RWPE1 (cell line): ENCODE results near the gene JAZF1.
"Not testable (repeated sequence)": the region's sequence is repeated elsewhere in the genome, so short reads cannot be mapped to it uniquely, and the experiment has no call there.

Source experiments
- CTCF ChIA-PET: fragments of 350-600 bp; sonication (Branson Sonifier 250); formaldehyde crosslinking; extraction: SDS; loops from one replicate; lab custom pipeline; 2021; lab: Yijun Ruan, JAX
- POLR2A ChIA-PET: fragments of 400-600 bp; formaldehyde crosslinking; extraction: SDS; loops from one replicate; lab custom pipeline; 2020; ENCODE audit warnings: antibody characterized with exemption; ENCODE audit not compliant: low non-redundant PET; lab: Yijun Ruan, JAX
- DNase-seq: peaks from one replicate; pipeline ENCODE4 v3.0.0; 2012; ENCODE audit warnings: low spot score
- H3K27ac ChIP-seq: fragments of 450-650 bp; 2 replicates; pipeline ENCODE4 v1.5.1; 2017
- CTCF ChIP-seq: fragments of 450-650 bp; conservative IDR thresholded peaks from 2 replicates; pipeline ENCODE4 v1.5.1; 2017; ENCODE audit warnings: low read depth, mild to moderate bottlenecking

The JAZF1 gene

GRCh38 chr7:28018856-28019465 lies 161.6 kb downstream of the JAZF1 start:
- H3K27ac ChIP-seq, result no peak overlapping the region
- no peak for TF ChIP-seq CTCF
- no peak for DNase-seq
- ChIA-PET CTCF (interaction anchor here (1.1 to 2.0 kb wide), 3 partner anchors 15 to 75 kb away, joined by 3 to 9 read pairs (median 4); no protein-coding TSS in a partner anchor), POLR2A (no interaction called here)

- H3K27ac ChIP-seq, result no peak overlapping the region
- CTCF ChIA-PET, result interaction anchor here (1.4 kb wide), 1 partner anchor 76 kb away, joined by 4 read pairs; no protein-coding TSS in a partner anchor
- no peak for TF ChIP-seq CTCF
- no peak for DNase-seq
- POLR2A ChIA-PET, result no interaction called here
These were observed 162.1 kb downstream of the JAZF1 start for GRCh38 chr7:28018446-28018845.

- POLR2A ChIA-PET, result no interaction called here
- CTCF ChIA-PET, result interaction anchor here (0.7 kb wide), 1 partner anchor 17 kb away, joined by 3 read pairs; no protein-coding TSS in a partner anchor
- TF ChIP-seq CTCF, result no peak
- H3K27ac ChIP-seq, result no peak overlapping the region
- no peak for DNase-seq
These were observed 162.6 kb downstream of the JAZF1 start for GRCh38 chr7:28018020-28018419.

GRCh38 chr7:28017372-28017771 lies 163.2 kb downstream of the JAZF1 start:
- ChIA-PET CTCF (interaction anchor here (0.7 kb wide), 1 partner anchor 17 kb away, joined by 3 read pairs; no protein-coding TSS in a partner anchor), POLR2A (no interaction called here)
- no peak for DNase-seq
- H3K27ac ChIP-seq, result no peak overlapping the region
- no peak for TF ChIP-seq CTCF

GRCh38 chr7:28016297-28016696 lies 164.3 kb downstream of the JAZF1 start:
- TF ChIP-seq CTCF, result no peak
- POLR2A ChIA-PET, result no interaction called here
- DNase-seq, result no peak
- CTCF ChIA-PET, result interaction anchor here (0.8 kb wide), 1 partner anchor 26 kb away, joined by 3 read pairs; no protein-coding TSS in a partner anchor
- H3K27ac ChIP-seq, result no peak overlapping the region

GRCh38 chr7:28015169-28015568 lies 165.4 kb downstream of the JAZF1 start:
- no peak for DNase-seq
- TF ChIP-seq CTCF, result no peak
- no peak overlapping the region for H3K27ac ChIP-seq
- CTCF ChIA-PET, result interaction anchor here (0.7 to 0.8 kb wide), 2 partner anchors 27 to 86 kb away, joined by 3 read pairs; no protein-coding TSS in a partner anchor
- POLR2A ChIA-PET, result no interaction called here

GRCh38 chr7:28014340-28014739 lies 166.3 kb downstream of the JAZF1 start:
- CTCF ChIA-PET, H3K27ac ChIP-seq, POLR2A ChIA-PET, DNase-seq: not testable (repeated sequence)
